ENCODE data around the gene ARID1B. TPM values are rescaled to one million over a fixed set of nuclear protein-coding genes. Genes with fewer than 3 reads are reported as not detected.

The ARID1B gene
- total and polyA plus RNA-seq, 2 of the 4 experiments (the other 2 are of a cell fraction) = 14.5 to 20.1 TPM

DNA sequence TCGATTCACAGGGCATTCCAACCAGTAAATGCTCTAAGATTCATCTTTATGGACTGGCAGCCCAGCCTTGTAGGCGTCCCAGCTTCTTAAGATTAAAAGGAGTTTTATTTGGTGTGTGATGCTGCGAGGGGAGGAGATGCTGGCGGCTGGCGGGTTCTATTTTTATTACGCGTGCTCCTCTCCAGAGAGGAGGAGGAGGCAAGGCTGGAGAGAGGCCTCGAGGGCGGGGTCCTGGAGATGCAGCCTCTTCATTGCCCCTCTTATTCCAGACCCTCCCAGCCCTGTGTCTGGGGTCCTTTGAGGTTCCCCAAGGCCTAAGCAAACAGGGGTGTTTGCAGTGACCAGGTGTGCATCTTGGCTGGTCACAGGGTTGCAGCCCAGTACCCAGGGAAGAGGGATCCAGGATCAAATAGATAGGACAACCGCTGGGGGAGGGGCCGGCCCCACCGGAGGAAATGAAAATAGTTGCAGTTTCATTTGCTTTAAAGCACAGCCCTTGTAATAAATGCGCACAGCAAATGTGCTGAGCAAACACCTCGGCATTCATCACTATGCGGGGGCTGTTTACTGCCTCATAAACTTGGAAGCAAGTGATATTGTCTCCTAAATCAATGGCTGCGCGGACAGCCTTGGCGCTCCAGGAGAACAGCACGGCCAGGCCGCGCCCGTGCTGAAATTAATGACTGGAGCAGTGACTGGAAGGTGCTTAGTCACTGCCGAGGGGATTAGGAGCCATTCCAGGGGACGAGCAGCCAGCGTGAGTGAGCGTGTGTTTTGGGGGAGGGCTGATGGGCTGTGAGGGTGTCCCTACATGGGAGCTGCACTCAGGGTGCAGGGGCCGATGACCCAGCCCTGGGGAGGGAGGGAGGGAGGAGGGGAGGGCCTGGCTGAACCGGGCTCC, 463.1 kb downstream of the ARID1B start:
- H3K4me2 ChIP-seq (ENCODE audit: low read depth, low read length) = peak overlapping the region; percentile 85
- no peak overlapping the region; the same call in 1 of the 2 replicates for H3K14ac ChIP-seq (replicated peaks; ENCODE audit: low read depth, low read length)
- H3K27me3 ChIP-seq (ENCODE audit: control insufficient read depth, insufficient read depth, low read length) = peaks cover 31% of the 10 kb centered on the region
- no peaks in the 10 kb centered on the region for H3K9me1 ChIP-seq (ENCODE audit: insufficient read depth, low read length)
- no peak overlapping the region for H3K56ac ChIP-seq (ENCODE audit: extremely low read depth, insufficient read depth, low read length)
- H3K4me1 ChIP-seq (ENCODE audit: control insufficient read depth, insufficient read depth, low read length) = peaks cover 4% of the 10 kb centered on the region
- ChIA-PET POLR2A (ENCODE audit: unreplicated experiment) (no interaction called here), CTCF (no interaction called here)
- BruUV-seq (replicated peaks) = no TSS peak
- H3K9me3 ChIP-seq (ENCODE audit: control insufficient read depth, insufficient read depth, low read length) = peaks cover 8% of the 10 kb centered on the region
- no peak overlapping the region for H2AK5ac ChIP-seq (ENCODE audit: low read depth, low read length)
- H4K8ac ChIP-seq (ENCODE audit: low read depth in 2 of 2, low read length in 2 of 2) = peak overlapping the region; percentile 55 to 59; a peak in 3 of 4 replicates
- H3K23ac ChIP-seq (ENCODE audit: low read depth, low read length) = no peak overlapping the region
- peak overlapping the region; percentile 53 for H4K91ac ChIP-seq (ENCODE audit: insufficient read depth, low read depth, low read length)
- 33% methylated on average over 14 of the region's 28 CpGs; no CpG with 5 or more reads in 1 of the 2 experiments for WGBS, 2 experiments (ENCODE audit: extremely low coverage in 2 of 2, insufficient read length in 1 of 2)
- peak overlapping the region; percentile 87 for H2AFZ ChIP-seq (replicated peaks; ENCODE audit: low read length, poor library complexity)
- no peak overlapping the region; the same call in 1 of the 2 replicates for H3K9ac ChIP-seq (ENCODE audit: low read depth, low read length)
- in situ Hi-C loops (cut with MboI; ENCODE audit: low sequenced_read_pairs) = no loop called here
- no peaks in the 10 kb centered on the region for H3K79me1 ChIP-seq (ENCODE audit: low read depth in 1 of 2, low read length in 2 of 2)
- peak overlapping the region; percentile 70; the same call in 1 of the 2 replicates for H4K5ac ChIP-seq (ENCODE audit: low read depth, low read length)
- ATAC-seq (ENCODE audit: low read depth) (peak; percentile 37; the same call in 1 of the 2 replicates), DNase-seq (peak; percentile 41)
- no peaks in the 10 kb centered on the region for H4K20me1 ChIP-seq (ENCODE audit: insufficient read depth, low read length)
- no peak overlapping the region for H3K18ac ChIP-seq (ENCODE audit: low read depth, low read length)
- H3K36me3 ChIP-seq (ENCODE audit: control insufficient read depth, insufficient read depth, low read length) = no peaks in the 10 kb centered on the region
- peak overlapping the region; percentile 54 for H3K4ac ChIP-seq (ENCODE audit: low read depth, low read length)
- H2BK120ac ChIP-seq (ENCODE audit: low read depth, low read length) = peak overlapping the region; percentile 59; the same call in 1 of the 2 replicates
- intact Hi-C loops (cut with micrococcal nuclease) = no loop called here
- dilution Hi-C loops (cut with HindIII; ENCODE audit: low sequenced_read_pairs, unreplicated experiment) = no loop called here
- H3K4me3 ChIP-seq (ENCODE audit: insufficient read depth, low read depth, low read length) = peak overlapping the region; percentile 33; the same call in 1 of the 2 replicates
- no peak overlapping the region for H2BK15ac ChIP-seq (ENCODE audit: low read depth, low read length)
- H3K27ac ChIP-seq (ENCODE audit: insufficient read depth, low read length) = no peak overlapping the region
- peak overlapping the region; percentile 62 for H2AK9ac ChIP-seq (replicated peaks; ENCODE audit: low read depth, low read length, poor library complexity)
- no peak overlapping the region; the same call in 1 of the 2 replicates for H2BK20ac ChIP-seq (ENCODE audit: low read depth, low read length)
- H2BK5ac ChIP-seq (ENCODE audit: low read depth, low read length, poor library complexity, severe bottlenecking) = no peak overlapping the region
- no peak for TF ChIP-seq ELK1 (IDR thresholded peaks at IDR 0.05; ENCODE audit: borderline replicate concordance, low read depth, low read length)
- TF ChIP-seq MXI1 (IDR thresholded peaks at IDR 0.05; ENCODE audit: borderline replicate concordance, low read depth, low read length) = no peak
- TF ChIP-seq CHD1 (IDR thresholded peaks at IDR 0.05; ENCODE audit: low read depth, low read length) = no peak
- no peak for TF ChIP-seq CEBPB (IDR thresholded peaks at IDR 0.05; ENCODE audit: low read depth, low read length)
- no peak for TF ChIP-seq RFX5 (IDR thresholded peaks at IDR 0.05; ENCODE audit: low read depth, low read length)
- TF ChIP-seq CTCF (conservative IDR thresholded peaks at IDR 0.05; ENCODE audit: low read depth, low read length) = no peak
- TF ChIP-seq MAFK (IDR thresholded peaks at IDR 0.05; ENCODE audit: low read depth, low read length) = no peak; the same call in 1 of the 2 replicates
- no peak for TF ChIP-seq RAD21 (IDR thresholded peaks at IDR 0.05; ENCODE audit: low read length)
- peak; percentile 23; the same call in 1 of the 2 replicates for TF ChIP-seq FOS (IDR thresholded peaks at IDR 0.05; ENCODE audit: low read depth, low read length)
- no peak for TF ChIP-seq MAZ (IDR thresholded peaks at IDR 0.05; ENCODE audit: borderline replicate concordance, low read depth, low read length)
- no peak for TF ChIP-seq POLR2A (IDR thresholded peaks at IDR 0.05; ENCODE audit: low read depth, low read length)
- no peak for TF ChIP-seq USF2 (IDR thresholded peaks at IDR 0.05; ENCODE audit: low read depth, low read length)
- TF ChIP-seq BHLHE40 (IDR thresholded peaks at IDR 0.05; ENCODE audit: low read depth, low read length) = peak; percentile 70
- TF ChIP-seq SMC3 (IDR thresholded peaks at IDR 0.05; ENCODE audit: low read depth, low read length) = no peak

Measured in IMR-90 (cell line).